Activated effector memory CD4-positive, alpha-beta T cell treated with Interleukin-2 at 50 U/mL for 16 hours (primary cell): Measurements from ENCODE around the gene TMEM130.

Experiments
- DNase-seq: peaks from one replicate; pipeline ENCODE4 v3.0.0-alpha.2; 2020

Gene TMEM130

GRCh38 chr7:98840096-98840495, 29.7 kb downstream of the TMEM130 start:
- no peak for DNase-seq

GRCh38 chr7:98837630-98837972, 32.2 kb downstream of the TMEM130 start:
- DNase-seq, result no peak

GRCh38 chr7:98836811-98837629, 32.8 kb downstream of the TMEM130 start:
- no peak for DNase-seq

GRCh38 chr7:98834949-98835348, 34.9 kb downstream of the TMEM130 start:
- DNase-seq, result no peak

GRCh38 chr7:98833022-98833421, 36.8 kb downstream of the TMEM130 start:
- DNase-seq, result no peak

GRCh38 chr7:98831641-98832221, 38.1 kb downstream of the TMEM130 start:
- DNase-seq, result no peak

- DNase-seq, result no peak
Observed at GRCh38 chr7:98830972-98831548, 38.8 kb downstream of the TMEM130 start.

- no peak for DNase-seq
Observed at GRCh38 chr7:98828368-98828767, 41.4 kb downstream of the TMEM130 start.

- no peak for DNase-seq
Observed at GRCh38 chr7:98827258-98827657, 42.6 kb downstream of the TMEM130 start.

- no peak for DNase-seq
Observed at GRCh38 chr7:98826811-98827231, 43.0 kb downstream of the TMEM130 start.

- no peak for DNase-seq
Observed at GRCh38 chr7:98826387-98826786, 43.4 kb downstream of the TMEM130 start.

- no peak for DNase-seq
Observed at GRCh38 chr7:98823226-98823625, 46.6 kb downstream of the TMEM130 start.

- DNase-seq, result no peak
Observed at GRCh38 chr7:98821348-98821747, 48.5 kb downstream of the TMEM130 start.

GRCh38 chr7:98816967-98817710, 52.7 kb downstream of the TMEM130 start:
- DNase-seq, result no peak

GRCh38 chr7:98816241-98816640, 53.6 kb downstream of the TMEM130 start:
- DNase-seq, result no peak

GRCh38 chr7:98815313-98815712, 54.5 kb downstream of the TMEM130 start:
- no peak for DNase-seq

GRCh38 chr7:98811299-98811698, 58.5 kb downstream of the TMEM130 start:
- no peak for DNase-seq

- DNase-seq, result no peak
Observed at GRCh38 chr7:98810153-98810802, 59.5 kb downstream of the TMEM130 start.

GRCh38 chr7:98808751-98809460, 60.9 kb downstream of the TMEM130 start:
- DNase-seq, result no peak

GRCh38 chr7:98807068-98808048, 62.5 kb downstream of the TMEM130 start:
- no peak for DNase-seq
